C1 segment of cervical spinal cord (tissue), 14 donors: Measurements from ENCODE around the gene AFF2.

Experiments used
- DNase-seq, 14 donors: peaks; one replicate each; lab custom pipeline; 2025; lab: John Stamatoyannopoulos, UW

The AFF2 gene

DNA sequence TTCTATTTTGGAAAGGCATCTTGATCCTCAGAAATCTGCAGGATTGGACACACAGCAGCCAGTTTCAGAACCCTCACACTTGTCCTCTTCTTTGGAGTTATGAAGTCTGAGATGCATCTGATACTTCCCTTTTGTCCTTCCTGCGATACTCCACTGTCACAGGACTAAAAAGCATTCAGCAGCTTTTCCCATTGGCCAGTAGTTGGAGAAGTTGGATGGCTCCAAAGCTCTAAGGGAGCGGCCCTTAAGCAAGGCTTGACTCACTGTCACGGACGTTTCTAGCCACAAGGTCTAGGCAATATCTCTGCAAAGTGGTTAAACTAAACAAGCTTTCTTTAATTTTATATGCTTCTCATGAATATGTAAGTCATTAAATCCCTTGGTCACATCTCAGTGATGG, 417.0 kb downstream of the AFF2 start:
- no peak for DNase-seq

DNA sequence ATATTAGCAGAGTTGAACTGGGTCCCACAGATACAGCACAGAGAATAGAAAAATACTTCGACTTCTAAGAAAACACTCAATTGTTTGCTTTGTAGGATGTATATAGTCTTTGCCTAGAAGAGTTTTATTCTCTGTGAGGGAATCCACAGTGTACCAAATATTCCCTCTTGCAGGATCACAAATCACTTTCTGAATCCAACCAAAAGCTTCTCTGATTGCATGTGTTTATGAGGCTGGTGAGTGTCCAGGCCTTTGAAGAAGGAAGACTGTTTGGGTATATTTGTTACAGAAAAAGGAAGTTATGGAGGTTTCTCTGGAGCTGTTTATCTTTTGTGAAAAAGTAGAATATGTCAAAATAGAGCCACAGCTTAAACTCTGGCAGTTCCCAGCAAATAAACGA, 423.2 kb downstream of the AFF2 start:
- DNase-seq: no peak

DNA sequence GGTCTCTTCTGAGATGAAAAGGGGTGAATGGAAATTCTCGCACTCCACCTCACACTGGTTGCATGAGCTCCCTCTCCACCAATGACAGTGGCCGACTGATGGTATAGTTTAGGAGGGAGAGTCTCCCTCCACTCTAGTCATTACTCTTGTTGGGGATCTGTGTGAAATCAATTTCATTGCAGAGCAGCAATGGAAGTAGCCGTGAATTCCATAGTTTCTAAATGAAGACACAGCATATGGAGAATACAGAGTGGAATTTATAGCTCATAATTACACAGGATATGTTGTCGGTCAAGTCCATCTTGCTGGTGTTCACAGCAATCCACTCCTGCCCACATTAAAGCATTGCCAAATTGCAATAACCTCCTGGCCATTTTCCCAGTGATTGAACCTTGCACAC, 426.0 kb downstream of the AFF2 start:
- no peak for DNase-seq

DNA sequence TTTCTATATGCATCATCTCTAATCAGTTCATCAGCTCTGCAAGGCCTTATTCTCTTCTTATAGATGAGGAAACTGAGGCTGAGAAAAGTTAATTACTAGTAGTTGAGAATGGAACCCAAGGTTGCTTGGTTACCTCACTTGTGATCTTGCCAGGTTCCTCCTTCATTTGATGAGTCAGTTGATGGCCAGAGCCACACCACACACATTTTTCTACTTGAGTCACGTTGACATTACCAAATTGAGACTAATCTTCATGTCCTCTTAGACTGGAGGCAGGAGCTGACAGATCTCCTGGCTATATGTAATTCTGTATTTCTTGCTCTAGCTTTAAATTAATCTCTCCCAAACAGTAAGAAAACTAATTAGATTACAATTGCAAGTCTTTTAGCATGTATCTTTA, 428.4 kb downstream of the AFF2 start:
- DNase-seq: no peak

DNA sequence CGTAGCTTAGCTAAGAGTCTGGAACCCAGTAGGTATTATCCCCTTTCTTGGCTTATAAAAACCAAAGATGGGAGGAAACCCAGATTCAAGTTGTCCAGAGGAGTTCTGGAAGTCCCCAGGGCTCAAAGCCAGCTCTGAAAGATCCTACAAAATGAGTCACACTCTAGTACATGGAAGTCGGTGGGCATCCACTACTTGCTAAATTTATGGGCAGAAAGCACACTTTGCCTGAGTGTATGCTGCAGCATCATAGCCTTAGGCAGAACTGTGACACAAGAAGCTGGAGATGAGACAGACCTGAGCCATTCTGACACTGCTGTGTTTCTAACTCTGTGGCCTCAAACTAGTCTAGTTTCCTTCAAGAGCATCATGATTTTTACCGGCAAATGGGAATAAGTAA, 429.3 kb downstream of the AFF2 start:
- DNase-seq: no peak

DNA sequence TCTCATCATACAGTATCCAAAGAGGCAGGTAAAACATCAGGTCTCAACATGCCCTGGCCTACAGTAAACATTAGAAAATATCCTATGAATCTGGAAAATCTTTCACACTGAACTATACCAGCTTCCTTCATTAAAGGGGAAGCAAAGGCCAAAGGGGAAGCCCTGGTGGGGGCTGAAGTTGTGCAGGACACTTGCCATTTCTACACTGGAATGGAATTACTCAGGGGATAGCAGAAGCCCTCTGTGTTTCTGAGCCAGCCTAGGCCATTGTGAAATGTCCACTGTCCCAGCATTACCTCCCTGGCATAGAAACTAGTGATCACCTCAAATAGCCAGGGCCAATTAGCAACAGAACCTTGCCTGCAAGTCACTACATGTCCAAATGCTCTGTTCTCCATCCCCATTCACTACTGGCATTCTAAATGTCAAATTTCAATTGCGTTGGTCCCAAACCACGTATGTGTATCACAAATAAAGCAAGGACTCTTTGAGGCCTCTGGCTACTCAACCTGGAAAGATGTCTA, 429.9 kb downstream of the AFF2 start:
- no peak for DNase-seq

DNA sequence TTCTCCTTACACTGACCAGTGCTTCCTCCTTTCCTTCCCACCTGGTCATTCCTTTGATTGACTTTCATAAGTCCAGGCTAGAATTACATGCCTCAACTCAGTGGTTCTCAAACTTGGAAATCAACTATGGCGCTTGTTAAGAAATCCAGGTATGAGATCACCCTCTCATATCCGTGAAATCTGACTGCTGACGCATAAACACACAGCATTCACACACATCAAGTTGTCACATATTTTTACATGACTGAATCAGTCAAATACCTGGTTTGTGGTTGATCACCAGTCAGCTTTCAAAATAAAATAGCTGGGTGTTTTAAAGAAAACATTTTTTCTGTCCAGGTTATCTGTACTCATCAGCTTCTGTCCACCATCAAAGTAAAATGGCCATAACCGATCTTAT, 433.5 kb downstream of the AFF2 start:
- no peak for DNase-seq

DNA sequence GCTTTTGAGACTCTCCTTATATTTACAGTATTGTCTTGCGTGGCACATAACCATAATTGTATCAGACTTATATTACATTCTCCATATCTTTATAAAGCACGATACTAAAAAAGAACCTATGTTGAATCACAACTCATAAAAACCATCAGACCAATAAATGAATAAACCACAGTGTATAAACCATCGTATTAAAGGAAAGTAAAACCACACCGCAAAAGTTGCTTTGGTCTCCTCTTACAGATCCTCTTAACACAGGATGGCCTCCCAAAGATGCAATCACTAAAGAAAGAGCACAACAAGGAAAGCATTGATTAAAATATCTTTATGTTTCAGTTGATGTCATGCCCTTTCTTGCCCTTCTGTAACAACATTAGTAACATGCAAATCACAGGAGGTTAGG, 437.9 kb downstream of the AFF2 start:
- DNase-seq: no peak

DNA sequence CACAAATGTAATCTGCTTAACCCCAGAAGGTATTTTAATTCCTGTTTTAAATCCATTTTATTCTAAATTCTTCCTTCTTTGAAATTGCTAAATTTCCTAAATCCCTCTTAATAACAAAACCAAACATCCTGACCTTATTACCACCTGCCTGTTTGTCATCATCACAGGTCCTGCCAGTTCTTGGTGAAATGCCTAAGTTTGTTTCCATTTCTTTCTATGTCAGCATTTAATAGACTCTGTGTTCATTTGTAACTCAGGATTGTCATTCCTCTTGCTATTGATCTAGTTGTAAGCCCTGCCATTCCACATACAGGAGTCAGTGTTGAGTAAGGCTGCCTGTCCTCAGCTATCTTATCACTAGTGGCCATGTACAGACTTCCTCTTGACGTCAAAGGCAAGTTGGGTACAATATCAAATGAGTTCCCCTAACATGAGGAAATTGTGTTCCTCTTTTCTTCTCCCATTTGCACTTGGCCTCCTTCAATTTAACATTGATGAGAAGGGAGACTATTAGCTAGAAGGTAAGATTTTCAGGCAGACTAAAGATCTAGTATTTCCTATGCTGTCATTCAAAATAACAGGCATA, 440.1 kb downstream of the AFF2 start:
- DNase-seq: no peak

DNA sequence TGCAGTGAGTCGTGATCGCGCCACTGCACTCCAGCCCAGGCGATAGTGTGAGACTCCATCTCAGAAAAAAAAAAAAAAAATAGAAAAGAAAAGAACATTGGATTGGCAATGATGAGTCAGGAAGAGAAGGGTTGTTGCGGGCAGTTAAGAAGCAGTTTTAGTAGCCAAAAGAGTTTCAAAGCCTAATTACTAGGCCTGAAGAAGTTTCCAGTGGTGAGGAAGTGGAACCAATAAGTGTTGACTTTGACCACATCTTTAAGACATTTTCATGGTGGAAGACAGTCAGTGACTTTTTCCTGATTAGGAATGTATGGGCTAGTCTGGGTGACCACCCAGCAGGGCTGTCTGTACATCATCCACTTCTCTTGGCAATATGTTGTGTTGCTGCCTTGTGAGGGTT, 442.3 kb downstream of the AFF2 start:
- DNase-seq: no peak

DNA sequence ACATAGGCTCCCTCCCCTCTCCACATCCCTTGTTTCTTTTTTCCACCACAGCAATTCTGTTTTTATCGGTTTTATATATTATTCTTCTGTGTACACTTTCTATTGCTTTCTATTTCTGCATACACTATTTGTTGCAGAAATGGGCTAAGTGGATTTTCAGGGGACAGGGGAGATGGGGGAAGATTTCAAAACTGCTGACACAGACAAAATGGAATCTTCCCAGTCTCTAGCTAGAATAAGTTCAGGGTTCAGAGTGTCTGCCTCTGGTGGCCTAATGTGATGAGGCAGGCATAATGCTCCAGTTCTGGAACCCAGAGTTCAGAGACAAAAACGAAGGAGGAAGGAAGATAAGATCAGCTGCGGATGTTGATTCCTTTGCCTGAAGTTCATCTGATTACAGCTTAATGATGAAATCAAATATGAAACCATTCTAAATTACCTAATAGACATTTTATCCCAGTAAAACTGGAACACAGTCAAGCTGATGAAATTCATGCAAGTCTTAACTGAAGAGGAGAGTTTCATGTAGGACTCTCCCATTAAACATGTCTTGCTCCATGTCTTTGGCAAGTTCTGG, 447.1 kb downstream of the AFF2 start:
- no peak for DNase-seq

DNA sequence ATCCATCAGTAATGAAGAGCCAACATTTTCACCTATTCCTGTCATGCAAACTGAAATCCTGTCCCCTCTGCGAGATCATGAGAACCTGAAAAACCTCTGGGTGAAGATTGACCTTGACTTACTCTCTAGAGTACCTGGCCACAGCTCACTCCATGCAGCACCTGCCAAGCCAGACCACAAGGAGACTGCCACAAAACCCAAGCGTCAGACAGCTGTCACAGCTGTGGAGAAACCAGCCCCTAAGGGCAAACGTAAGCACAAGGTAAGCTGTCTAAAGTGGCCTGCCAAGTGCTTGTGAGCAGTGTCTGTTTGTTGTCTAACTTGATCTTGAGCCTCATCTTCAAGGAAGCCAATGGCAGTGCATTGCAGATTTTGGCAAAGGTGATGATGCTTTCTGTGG, 455.9 kb downstream of the AFF2 start:
- no peak for DNase-seq

DNA sequence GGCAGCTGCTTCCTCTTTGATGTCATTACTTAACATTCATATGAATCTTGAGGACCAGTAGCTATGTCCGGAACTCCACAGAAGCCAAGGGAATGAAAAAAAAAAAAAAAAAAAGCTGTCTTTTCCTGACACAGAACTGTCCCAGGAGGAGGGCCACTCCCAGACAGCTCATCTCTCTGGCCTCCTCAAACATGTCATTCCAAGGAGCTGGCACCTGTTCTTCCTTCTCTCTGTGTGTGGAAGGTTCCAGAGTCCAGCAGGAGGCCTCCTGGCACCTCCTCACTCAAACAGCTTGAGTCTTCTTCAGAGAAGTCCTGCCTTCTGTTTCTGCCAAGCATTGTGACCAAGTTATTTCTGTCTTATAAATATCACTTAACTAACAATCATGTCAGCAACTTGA, 458.5 kb downstream of the AFF2 start:
- DNase-seq: peak in 2 of 14 donors; percentile 4 to 67

DNA sequence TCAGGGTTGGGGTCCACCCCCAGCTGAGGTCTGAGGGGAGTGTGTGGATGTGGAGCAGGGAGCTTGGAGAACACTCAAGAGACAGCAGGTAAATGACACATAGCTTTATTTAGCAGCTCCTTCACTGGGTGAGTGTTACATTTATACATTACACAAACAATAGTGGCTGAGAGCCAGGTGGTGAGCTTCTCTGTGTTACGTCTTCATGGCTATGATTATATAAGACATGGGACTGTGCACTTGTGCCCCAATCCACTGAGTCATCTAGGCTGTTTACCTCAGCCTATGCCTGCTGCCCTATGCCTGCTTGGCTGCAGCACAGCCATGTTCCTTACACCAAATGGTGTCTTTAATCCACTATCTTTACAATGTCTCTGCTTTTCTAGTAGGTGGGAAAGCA, 459.6 kb downstream of the AFF2 start:
- DNase-seq: peak in 1 of 14 donors; percentile 6

DNA sequence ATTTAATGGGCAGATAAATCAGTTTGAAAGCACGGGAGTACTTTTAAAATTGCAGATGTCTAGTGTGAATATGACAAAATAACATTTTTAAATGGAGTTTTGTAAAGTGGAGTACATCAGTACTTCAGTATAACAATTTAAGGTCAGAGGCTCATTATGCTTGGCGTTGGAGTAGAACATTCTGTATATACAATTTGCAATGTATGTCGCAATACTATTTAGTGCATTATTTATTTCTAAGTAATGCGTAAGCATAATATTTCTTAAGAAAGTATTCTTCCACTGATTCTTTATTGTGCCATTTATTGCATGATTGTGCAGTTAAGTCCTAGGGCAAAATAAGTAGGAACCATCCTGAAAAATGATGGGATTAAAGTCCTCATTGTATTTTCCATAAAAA, 461.6 kb downstream of the AFF2 start:
- DNase-seq: no peak

DNA sequence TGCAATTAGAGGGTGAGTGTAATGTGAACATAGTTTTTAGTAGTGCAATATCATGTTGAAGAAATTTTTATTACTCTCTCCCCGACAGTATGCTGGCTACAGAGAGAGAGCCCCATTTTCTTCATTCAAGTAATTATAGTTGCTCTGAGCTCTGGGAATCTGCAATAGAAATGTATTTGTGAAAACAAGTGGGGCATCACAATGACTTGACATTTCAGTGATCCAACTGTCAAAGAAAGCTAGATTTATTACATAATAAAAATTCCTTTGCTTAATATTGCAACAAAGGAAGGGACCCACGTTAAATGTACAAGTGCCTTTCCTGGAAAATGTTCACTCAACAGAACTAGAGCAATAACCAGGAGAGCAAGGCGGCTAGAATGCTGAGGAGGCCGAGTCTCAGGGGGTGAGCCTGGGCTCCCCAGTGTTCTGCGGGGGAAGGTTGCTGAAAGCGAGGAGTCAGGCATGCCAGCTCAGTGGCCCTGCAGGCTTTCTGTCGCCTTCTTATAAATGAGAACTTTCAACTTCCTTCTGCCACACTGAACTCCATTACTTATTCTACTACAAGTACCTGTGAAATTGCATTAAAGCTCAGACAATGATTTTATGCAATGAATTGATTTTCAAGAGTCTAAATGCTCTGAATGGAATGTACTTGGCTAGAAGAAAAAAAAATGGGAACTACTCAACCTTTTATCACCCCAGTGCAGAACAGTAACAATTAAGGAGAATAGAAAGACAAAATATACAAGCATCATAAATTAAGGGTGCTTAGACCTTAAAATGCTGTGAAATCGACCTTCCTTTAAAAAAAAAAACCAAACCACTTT, 476.4 kb downstream of the AFF2 start:
- DNase-seq: no peak

DNA sequence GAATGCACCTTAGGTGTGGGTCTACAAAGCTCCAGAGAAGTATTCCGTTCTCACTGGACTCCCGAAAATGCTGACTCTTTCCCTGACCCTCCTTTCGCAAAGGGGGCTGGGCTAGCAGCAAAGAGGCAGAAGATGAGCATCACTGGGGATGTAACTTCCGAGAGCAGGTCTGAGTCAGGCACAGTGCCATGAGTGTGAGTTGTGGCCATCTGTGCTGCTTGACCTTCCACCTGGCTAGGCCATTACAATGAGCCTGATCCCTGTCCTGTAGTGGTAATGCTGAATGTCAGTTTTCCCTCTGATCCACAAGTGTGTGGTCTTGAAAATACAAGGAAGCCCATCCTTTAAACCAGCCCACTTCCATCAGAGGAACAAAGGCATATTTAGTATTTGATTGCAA, 479.4 kb downstream of the AFF2 start:
- DNase-seq: peak in 1 of 14 donors; percentile 29

DNA sequence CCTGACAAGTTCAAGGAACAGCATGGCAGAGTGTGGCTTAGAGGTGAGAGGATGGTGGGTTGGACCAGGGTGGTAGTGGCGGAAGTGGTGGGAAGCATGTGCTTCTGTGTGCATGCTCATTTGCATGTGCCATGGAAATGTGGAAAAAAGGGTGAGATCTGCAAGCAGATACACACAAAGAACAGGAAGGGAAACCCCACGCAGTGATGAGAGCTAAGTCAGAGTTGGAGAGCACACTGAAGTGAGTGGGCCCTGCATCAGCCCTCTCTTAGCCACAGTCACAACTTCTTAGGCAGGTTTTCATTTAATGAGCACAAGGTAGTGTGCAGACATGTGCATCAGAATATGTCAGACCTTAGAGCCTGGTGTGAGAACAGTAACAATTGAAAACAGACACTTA, 483.8 kb downstream of the AFF2 start:
- DNase-seq: no peak

DNA sequence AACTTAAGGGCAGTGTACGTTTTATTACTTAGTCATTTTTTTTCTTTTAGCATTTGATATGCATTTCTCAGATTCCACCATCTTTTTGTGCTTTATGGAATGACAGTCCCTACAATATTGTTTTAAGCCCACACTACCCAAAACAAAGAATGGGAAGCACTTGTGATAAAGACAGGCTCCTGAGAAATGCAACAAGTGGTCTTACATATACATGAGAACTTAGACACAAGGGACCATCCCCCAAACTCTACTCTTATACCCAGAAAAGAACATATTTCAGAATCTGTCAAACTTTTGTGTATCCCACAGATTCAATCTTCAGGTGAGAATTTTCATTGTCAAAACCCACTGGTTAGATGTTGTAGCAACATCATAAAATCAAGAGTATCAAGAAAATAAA, 491.1 kb downstream of the AFF2 start:
- DNase-seq: no peak

DNA sequence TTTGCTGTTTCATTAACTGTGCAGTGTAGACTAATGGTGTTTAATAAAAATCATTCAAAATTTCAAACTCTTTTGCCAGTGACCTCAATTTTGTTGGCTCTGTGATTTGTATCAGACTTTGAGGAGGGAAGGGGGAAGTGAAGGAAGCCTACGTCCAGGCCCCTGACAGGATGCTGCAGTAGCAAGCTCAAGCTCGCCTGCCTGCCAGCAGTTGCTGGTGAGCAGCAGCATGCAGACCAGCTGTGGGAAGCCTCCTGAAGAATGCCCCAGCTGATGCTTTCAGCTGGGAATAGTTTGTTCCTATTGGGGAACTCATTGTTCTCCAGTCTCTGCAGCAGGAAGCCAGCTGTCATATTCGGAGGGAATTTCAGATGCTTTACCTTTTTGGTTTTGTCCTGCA, 495.2 kb downstream of the AFF2 start:
- no peak for DNase-seq

DNA sequence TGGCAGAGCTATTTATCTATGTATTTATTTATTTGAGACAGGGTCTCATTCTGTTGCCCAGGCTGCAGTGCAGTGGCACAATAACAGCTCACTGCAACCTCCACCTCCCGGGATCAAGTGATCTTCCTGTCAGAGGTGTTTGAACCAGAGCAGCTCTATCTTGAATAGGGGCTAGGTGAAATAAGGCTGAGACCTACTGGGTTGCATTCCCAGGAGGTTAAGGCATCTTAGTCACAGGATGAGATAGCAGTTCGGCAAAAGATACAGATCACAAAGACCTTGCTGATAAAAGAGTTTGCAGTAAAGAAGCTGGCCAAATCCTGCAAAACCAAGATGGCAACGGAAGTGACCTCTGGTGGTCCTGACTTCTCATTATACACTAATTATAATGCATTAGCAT, 501.9 kb downstream of the AFF2 start:
- no peak for DNase-seq

DNA sequence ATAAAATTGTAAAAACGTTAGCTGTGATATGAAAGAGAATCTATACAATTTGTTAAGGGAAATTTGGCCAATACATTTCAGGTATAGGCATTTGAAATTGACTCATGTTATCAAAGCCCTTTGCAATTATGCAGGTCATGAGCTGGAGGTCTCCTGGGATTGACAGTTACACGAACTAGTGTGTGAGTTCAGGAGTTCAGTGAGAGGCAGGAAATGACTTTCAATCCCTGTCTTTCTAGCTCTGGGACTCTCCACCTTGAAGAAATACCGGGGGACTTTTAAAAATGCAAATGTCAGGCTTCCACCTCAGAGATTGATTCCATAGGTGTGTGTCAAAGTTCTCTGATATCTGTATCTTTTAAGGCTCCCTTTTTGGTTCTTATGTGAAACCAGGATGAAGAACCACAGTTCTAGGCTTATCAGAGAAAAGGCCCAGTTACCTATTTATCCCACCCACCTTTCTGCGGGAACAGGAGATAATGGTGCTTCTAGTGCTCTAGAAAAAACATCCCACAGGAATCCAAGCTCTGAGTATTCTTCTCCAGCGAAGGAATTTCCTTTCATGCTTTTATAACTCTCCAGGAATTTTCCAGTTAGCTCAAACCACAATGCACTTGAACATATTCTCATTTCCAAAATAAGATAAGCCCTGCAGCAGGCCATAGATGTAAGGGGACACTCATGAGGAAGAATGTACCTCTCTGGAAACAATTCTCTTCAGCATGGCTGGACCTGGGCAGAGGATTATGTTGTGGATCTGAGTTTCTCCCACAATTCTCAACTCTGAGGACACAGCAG, 503.6 kb downstream of the AFF2 start:
- DNase-seq: no peak
